ENCODE results near the gene DLGAP1. TPM values are rescaled to one million over a fixed set of nuclear protein-coding genes. Genes with fewer than 3 reads are reported as not detected.

The DLGAP1 gene
- total RNA-seq, 2 experiments from 2014 or later: not detected

- Mint-ChIP-seq H3K27ac (no peak overlapping the region), H3K27me3 (no peaks in the 10 kb centered on the region), H3K4me1 (peaks cover 2% of the 10 kb centered on the region), H3K36me3 (no peaks in the 10 kb centered on the region), H3K4me3 (no peak overlapping the region), H3K9me3 (no peaks in the 10 kb centered on the region)
- POLR2A ChIA-PET: no interaction called here
- no peak for ATAC-seq (ENCODE audit: low read depth)
- DNase-seq: no peak
Measured at GRCh38 chr18:4260107-4260506, 195.0 kb downstream of the DLGAP1 start.

- Mint-ChIP-seq H3K4me3 (no peak overlapping the region), H3K27me3 (no peaks in the 10 kb centered on the region), H3K27ac (no peak overlapping the region), H3K9me3 (no peaks in the 10 kb centered on the region), H3K36me3 (no peaks in the 10 kb centered on the region), H3K4me1 (peaks cover 2% of the 10 kb centered on the region)
- ATAC-seq (ENCODE audit: low read depth) (no peak), DNase-seq (no peak)
- POLR2A ChIA-PET: no interaction called here
Measured at GRCh38 chr18:4256766-4257417, 198.2 kb downstream of the DLGAP1 start.

GRCh38 chr18:4254840-4255239 is 200.3 kb downstream of the DLGAP1 start:
- no peak for ATAC-seq (ENCODE audit: low read depth)
- no peaks in the 10 kb centered on the region for H3K9me3 Mint-ChIP-seq
- H3K27ac Mint-ChIP-seq: no peak overlapping the region
- POLR2A ChIA-PET: no interaction called here
- no peaks in the 10 kb centered on the region for H3K36me3 Mint-ChIP-seq
- no peaks in the 10 kb centered on the region for H3K4me1 Mint-ChIP-seq
- H3K4me3 Mint-ChIP-seq: no peak overlapping the region
- no peak for DNase-seq
- no peaks in the 10 kb centered on the region for H3K27me3 Mint-ChIP-seq

GRCh38 chr18:4252829-4253228 is 202.3 kb downstream of the DLGAP1 start:
- POLR2A ChIA-PET: no interaction called here
- no peaks in the 10 kb centered on the region for H3K27me3 Mint-ChIP-seq
- DNase-seq: no peak
- H3K36me3 Mint-ChIP-seq: no peaks in the 10 kb centered on the region
- H3K4me3 Mint-ChIP-seq: no peak overlapping the region
- ATAC-seq (ENCODE audit: low read depth): no peak
- no peaks in the 10 kb centered on the region for H3K4me1 Mint-ChIP-seq
- no peaks in the 10 kb centered on the region for H3K9me3 Mint-ChIP-seq
- H3K27ac Mint-ChIP-seq: no peak overlapping the region

GRCh38 chr18:4251873-4252272 is 203.2 kb downstream of the DLGAP1 start:
- Mint-ChIP-seq H3K36me3 (no peaks in the 10 kb centered on the region), H3K9me3 (no peaks in the 10 kb centered on the region), H3K4me3 (no peak overlapping the region), H3K27ac (no peak overlapping the region), H3K4me1 (no peaks in the 10 kb centered on the region), H3K27me3 (no peaks in the 10 kb centered on the region)
- POLR2A ChIA-PET: no interaction called here
- ATAC-seq (ENCODE audit: low read depth): no peak
- DNase-seq: no peak

GRCh38 chr18:4251206-4251605 is 203.9 kb downstream of the DLGAP1 start:
- POLR2A ChIA-PET: no interaction called here
- DNase-seq: no peak
- no peaks in the 10 kb centered on the region for H3K9me3 Mint-ChIP-seq
- no peaks in the 10 kb centered on the region for H3K36me3 Mint-ChIP-seq
- H3K4me1 Mint-ChIP-seq: no peaks in the 10 kb centered on the region
- no peak overlapping the region for H3K27ac Mint-ChIP-seq
- no peak overlapping the region for H3K4me3 Mint-ChIP-seq
- no peak for ATAC-seq (ENCODE audit: low read depth)
- H3K27me3 Mint-ChIP-seq: no peaks in the 10 kb centered on the region

- POLR2A ChIA-PET: no interaction called here
- no peak for DNase-seq
- no peaks in the 10 kb centered on the region for H3K9me3 Mint-ChIP-seq
- H3K27me3 Mint-ChIP-seq: no peaks in the 10 kb centered on the region
- no peaks in the 10 kb centered on the region for H3K36me3 Mint-ChIP-seq
- H3K4me3 Mint-ChIP-seq: no peak overlapping the region
- H3K27ac Mint-ChIP-seq: no peak overlapping the region
- H3K4me1 Mint-ChIP-seq: no peaks in the 10 kb centered on the region
- ATAC-seq (ENCODE audit: low read depth): no peak
Measured at GRCh38 chr18:4250141-4250540, 205.0 kb downstream of the DLGAP1 start.

- no peak for DNase-seq
- Mint-ChIP-seq H3K4me3 (no peak overlapping the region), H3K27ac (no peak overlapping the region), H3K36me3 (no peaks in the 10 kb centered on the region), H3K4me1 (no peaks in the 10 kb centered on the region), H3K9me3 (no peaks in the 10 kb centered on the region), H3K27me3 (no peaks in the 10 kb centered on the region)
- POLR2A ChIA-PET: no interaction called here
- ATAC-seq (ENCODE audit: low read depth): no peak
Measured at GRCh38 chr18:4248686-4249085, 206.4 kb downstream of the DLGAP1 start.

GRCh38 chr18:4246374-4246773 is 208.7 kb downstream of the DLGAP1 start:
- no peak for ATAC-seq (ENCODE audit: low read depth)
- POLR2A ChIA-PET: no interaction called here
- Mint-ChIP-seq H3K9me3 (no peaks in the 10 kb centered on the region), H3K27me3 (no peaks in the 10 kb centered on the region), H3K36me3 (no peaks in the 10 kb centered on the region), H3K4me1 (no peaks in the 10 kb centered on the region), H3K27ac (no peak overlapping the region), H3K4me3 (no peak overlapping the region)
- no peak for DNase-seq

GRCh38 chr18:4245456-4245855 is 209.7 kb downstream of the DLGAP1 start:
- no peaks in the 10 kb centered on the region for H3K36me3 Mint-ChIP-seq
- H3K4me1 Mint-ChIP-seq: no peaks in the 10 kb centered on the region
- ATAC-seq (ENCODE audit: low read depth): no peak
- H3K9me3 Mint-ChIP-seq: no peaks in the 10 kb centered on the region
- POLR2A ChIA-PET: no interaction called here
- no peak overlapping the region for H3K4me3 Mint-ChIP-seq
- H3K27me3 Mint-ChIP-seq: no peaks in the 10 kb centered on the region
- no peak for DNase-seq
- no peak overlapping the region for H3K27ac Mint-ChIP-seq

GRCh38 chr18:4242431-4243161 is 212.5 kb downstream of the DLGAP1 start:
- POLR2A ChIA-PET: no interaction called here
- Mint-ChIP-seq H3K4me3 (no peak overlapping the region), H3K27ac (no peak overlapping the region), H3K27me3 (peaks cover 2% of the 10 kb centered on the region), H3K36me3 (no peaks in the 10 kb centered on the region), H3K4me1 (no peaks in the 10 kb centered on the region), H3K9me3 (no peaks in the 10 kb centered on the region)
- DNase-seq: no peak
- no peak for ATAC-seq (ENCODE audit: low read depth)

- no peak overlapping the region for H3K4me3 Mint-ChIP-seq
- no peaks in the 10 kb centered on the region for H3K9me3 Mint-ChIP-seq
- ATAC-seq (ENCODE audit: low read depth): no peak
- H3K27ac Mint-ChIP-seq: no peak overlapping the region
- peaks cover 2% of the 10 kb centered on the region for H3K27me3 Mint-ChIP-seq
- no peaks in the 10 kb centered on the region for H3K36me3 Mint-ChIP-seq
- POLR2A ChIA-PET: no interaction called here
- no peaks in the 10 kb centered on the region for H3K4me1 Mint-ChIP-seq
- DNase-seq: no peak
Measured at GRCh38 chr18:4241090-4241617, 214.0 kb downstream of the DLGAP1 start.

GRCh38 chr18:4238966-4239365 is 216.1 kb downstream of the DLGAP1 start:
- no peak overlapping the region for H3K4me3 Mint-ChIP-seq
- ATAC-seq (ENCODE audit: low read depth) (no peak), DNase-seq (no peak)
- no peaks in the 10 kb centered on the region for H3K36me3 Mint-ChIP-seq
- H3K27ac Mint-ChIP-seq: no peak overlapping the region
- POLR2A ChIA-PET: no interaction called here
- H3K4me1 Mint-ChIP-seq: no peaks in the 10 kb centered on the region
- no peaks in the 10 kb centered on the region for H3K9me3 Mint-ChIP-seq
- H3K27me3 Mint-ChIP-seq: peaks cover 2% of the 10 kb centered on the region

- POLR2A ChIA-PET: no interaction called here
- Mint-ChIP-seq H3K4me1 (no peaks in the 10 kb centered on the region), H3K27ac (no peak overlapping the region), H3K9me3 (no peaks in the 10 kb centered on the region), H3K36me3 (no peaks in the 10 kb centered on the region), H3K4me3 (no peak overlapping the region), H3K27me3 (peaks cover 2% of the 10 kb centered on the region)
- DNase-seq: no peak
- ATAC-seq (ENCODE audit: low read depth): no peak
Measured at GRCh38 chr18:4237664-4238041, 217.5 kb downstream of the DLGAP1 start.
